K562 (cell line): Measurements from ENCODE around the gene ELOVL1. TPM values are rescaled to one million over a fixed set of nuclear protein-coding genes. Genes with fewer than 3 reads are reported as not detected.

Source experiments
- EP300 ChIP-seq: IDR thresholded peaks from 2 replicates; pipeline ENCODE4 v1.6.1; 2012; ENCODE audit warnings: low read length, improper control_type of control experiment
- EP400 ChIP-seq: fragments of 450-650 bp; IDR thresholded peaks from 2 replicates; pipeline ENCODE4 v1.6.1; 2017; ENCODE audit warnings: antibody characterized with exemption, mild to moderate bottlenecking, moderate library complexity
- ESRRA ChIP-seq: fragments of 450-650 bp; IDR thresholded peaks from 2 replicates; pipeline ENCODE4 v1.6.1; 2014; ENCODE audit warnings: low read depth, mild to moderate bottlenecking, moderate library complexity, borderline replicate concordance
- GATAD2B ChIP-seq: fragments of 450-650 bp; IDR thresholded peaks from 2 replicates; pipeline ENCODE4 v1.6.1; 2017; ENCODE audit warnings: mild to moderate bottlenecking, borderline replicate concordance
- HMG20B ChIP-seq: fragments of 250-450 bp; sonication (Bioruptor Pico); IDR thresholded peaks from 2 replicates; pipeline ENCODE4 v1.5.0; 2021; ENCODE audit warnings: mild to moderate bottlenecking
- NONO ChIP-seq, 2 experiments: fragments of 200-400 bp in 1 of 2; fragments of 450-650 bp in 1 of 2; formaldehyde crosslinking in 1 of 2; IDR thresholded peaks; 2 replicates each; pipeline ENCODE4 v1.6.1; 2017; ENCODE audit warnings: low read depth in 2 of 2, mild to moderate bottlenecking in 2 of 2, moderate library complexity in 2 of 2, low read length in 1 of 2
- RNF2 ChIP-seq: sonication (generic); IDR thresholded peaks from 2 replicates; pipeline ENCODE4 v1.6.1; 2016
- TCF7L2 ChIP-seq: fragments of 150-350 bp; IDR thresholded peaks from 2 replicates; pipeline ENCODE4 v1.6.1; 2016; ENCODE audit warnings: low read depth, mild to moderate bottlenecking, low read length, moderate library complexity
- ZFX ChIP-seq: sonication (generic); formaldehyde crosslinking; IDR thresholded peaks from 2 replicates; pipeline ENCODE4 v1.8.0; 2022; ENCODE audit warnings: mild to moderate bottlenecking, missing genetic modification reagents, moderate library complexity
- polyA plus RNA-seq, 8 experiments: library from polyadenylated mRNA; depleted of rRNA in 4 of 8; stranded (reverse) in 5 of 8; unstranded in 3 of 8; fragments of >200 nt; fragmentation: Nextera tagmentation in 2 of 8; fragmentation: Illumina TruSeq in 1 of 8; extraction: Ambion mirVana in 2 of 8; extraction: Trizol in 1 of 8; gene quantifications; 2 replicates each; pipeline versions ENCODE4 v1.2.1 to v1.2.3, GENCODE V29; 2011 to 2014; ENCODE audit warnings: inconsistent platforms in 1 of 8, missing spikeins in 1 of 8
- total RNA-seq, 7 experiments: library from RNA; depleted of rRNA in 6 of 7; stranded (reverse); fragments of >200 nt in 6 of 7; fragmentation: Illumina TruSeq in 2 of 7; extraction: Trizol in 2 of 7; gene quantifications; 2 replicates each; pipeline versions ENCODE4 v1.2.1 to v1.2.3, GENCODE V29; 2011 to 2021; ENCODE audit warnings: low replicate concordance in 1 of 7
- TF ChIP-seq, protein P1 (sequence below), 2 experiments: fragments of 200-800 bp in 1 of 2; sonication (Bioruptor generic) in 1 of 2; sonication (generic) in 1 of 2; formaldehyde crosslinking in 1 of 2; IDR thresholded peaks in 1 of 2; conservative IDR thresholded peaks in 1 of 2; 2 replicates each; pipeline versions ENCODE4 v1.5.0 to v1.6.1; 2016 to 2020; ENCODE audit warnings: missing compliant biosample characterization in 1 of 2, missing genetic modification characterization in 1 of 2, missing genetic modification reagents in 1 of 2
- TF ChIP-seq, protein P2 (sequence below), 2 experiments: fragments of 450-650 bp; IDR thresholded peaks; 2 replicates each; pipeline ENCODE4 v1.6.1; 2016
- TF ChIP-seq, protein P3 (sequence below): conservative IDR thresholded peaks from 2 replicates; pipeline ENCODE4 v1.6.1; 2011; ENCODE audit warnings: low read depth, mild to moderate bottlenecking, low read length; ENCODE audit not compliant: control insufficient read depth
- TF ChIP-seq, protein P4 (sequence below), 2 experiments: fragments of 450-650 bp in 1 of 2; IDR thresholded peaks; 2 replicates each; pipeline ENCODE4 v1.6.1; 2011 to 2017; ENCODE audit warnings: low read depth in 2 of 2, antibody characterized with exemption in 1 of 2, borderline replicate concordance in 1 of 2, low read length in 1 of 2, mild to moderate bottlenecking in 1 of 2, mixed read lengths in 1 of 2; ENCODE audit not compliant: control insufficient read depth in 1 of 2
- TF ChIP-seq, protein P5 (sequence below), 3 experiments: IDR thresholded peaks in 2 of 3; conservative IDR thresholded peaks in 1 of 3; 2 replicates each; pipeline ENCODE4 v1.5.1; 2011 to 2012; ENCODE audit warnings: low read length in 3 of 3, mild to moderate bottlenecking in 3 of 3, control low read depth in 2 of 3, improper control_type of control experiment in 1 of 3, inconsistent platforms in 1 of 3, low read depth in 1 of 3, mixed read lengths in 1 of 3, moderate library complexity in 1 of 3; ENCODE audit not compliant: insufficient read depth in 2 of 3

The ELOVL1 gene
- total and polyA plus RNA-seq, 9 of the 15 experiments (the other 6 are each of a cell fraction or from before 2014, with no cell fraction given): 51.0 to 157 (median 70.3) TPM

DNA sequence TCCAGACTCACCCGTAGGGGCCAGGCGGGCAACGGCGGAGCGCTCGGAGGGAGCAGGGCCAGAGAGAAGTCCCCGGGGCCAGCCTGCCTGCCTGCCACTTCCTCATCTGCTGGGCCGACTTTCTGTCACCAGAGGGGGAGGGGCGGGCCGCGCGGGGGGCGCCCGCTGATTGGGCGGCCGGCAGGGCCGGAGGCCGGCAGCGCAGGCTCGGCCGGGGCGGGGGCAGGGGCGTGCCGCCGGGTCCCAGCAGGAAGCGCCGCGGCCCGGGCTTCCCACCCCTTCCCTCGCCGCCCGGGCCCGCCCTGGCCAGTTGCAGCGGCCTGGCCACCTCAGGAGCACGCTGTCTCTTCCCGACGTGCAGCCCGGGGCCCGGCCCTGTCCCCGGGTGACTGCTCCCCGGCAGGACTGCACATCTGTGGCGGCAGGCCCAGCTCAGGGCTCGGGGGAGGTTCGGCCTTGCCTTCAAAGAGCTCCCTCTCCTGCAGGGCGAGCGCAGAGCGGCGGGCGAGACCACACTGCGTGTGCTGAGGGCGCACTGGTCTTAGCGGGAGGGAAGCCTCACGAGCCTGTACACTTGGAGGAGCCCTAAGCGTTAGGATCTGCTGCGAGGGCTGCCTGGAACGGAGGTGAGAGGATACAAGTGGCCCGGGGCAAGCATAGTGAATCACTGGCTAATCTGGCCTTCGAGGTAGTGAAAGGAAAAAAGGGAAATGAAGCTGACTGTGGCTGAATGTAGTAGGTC, at the start of gene ELOVL1 (continued):
- TF ChIP-seq ZFX (CRISPR knock-in tag): peak; percentile 97
- peak; percentile 48; the same call in 1 of the 2 replicates for TF ChIP-seq ESRRA
- TF ChIP-seq, protein P1, sequence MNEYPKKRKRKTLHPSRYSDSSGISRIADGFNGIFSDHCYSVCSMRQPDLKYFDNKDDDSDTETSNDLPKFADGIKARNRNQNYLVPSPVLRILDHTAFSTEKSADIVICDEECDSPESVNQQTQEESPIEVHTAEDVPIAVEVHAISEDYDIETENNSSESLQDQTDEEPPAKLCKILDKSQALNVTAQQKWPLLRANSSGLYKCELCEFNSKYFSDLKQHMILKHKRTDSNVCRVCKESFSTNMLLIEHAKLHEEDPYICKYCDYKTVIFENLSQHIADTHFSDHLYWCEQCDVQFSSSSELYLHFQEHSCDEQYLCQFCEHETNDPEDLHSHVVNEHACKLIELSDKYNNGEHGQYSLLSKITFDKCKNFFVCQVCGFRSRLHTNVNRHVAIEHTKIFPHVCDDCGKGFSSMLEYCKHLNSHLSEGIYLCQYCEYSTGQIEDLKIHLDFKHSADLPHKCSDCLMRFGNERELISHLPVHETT (CRISPR knock-in tag; conservative IDR thresholded peaks at IDR 0.05 in 1 of 2, IDR thresholded peaks at IDR 0.05 in 1 of 2): peak in 1 of 2 experiments; percentile 90; a peak in 2 of 4 replicates
- peak; percentile 93 for TF ChIP-seq EP400
- peak; percentile 89 for TF ChIP-seq RNF2
- TF ChIP-seq, protein P2, sequence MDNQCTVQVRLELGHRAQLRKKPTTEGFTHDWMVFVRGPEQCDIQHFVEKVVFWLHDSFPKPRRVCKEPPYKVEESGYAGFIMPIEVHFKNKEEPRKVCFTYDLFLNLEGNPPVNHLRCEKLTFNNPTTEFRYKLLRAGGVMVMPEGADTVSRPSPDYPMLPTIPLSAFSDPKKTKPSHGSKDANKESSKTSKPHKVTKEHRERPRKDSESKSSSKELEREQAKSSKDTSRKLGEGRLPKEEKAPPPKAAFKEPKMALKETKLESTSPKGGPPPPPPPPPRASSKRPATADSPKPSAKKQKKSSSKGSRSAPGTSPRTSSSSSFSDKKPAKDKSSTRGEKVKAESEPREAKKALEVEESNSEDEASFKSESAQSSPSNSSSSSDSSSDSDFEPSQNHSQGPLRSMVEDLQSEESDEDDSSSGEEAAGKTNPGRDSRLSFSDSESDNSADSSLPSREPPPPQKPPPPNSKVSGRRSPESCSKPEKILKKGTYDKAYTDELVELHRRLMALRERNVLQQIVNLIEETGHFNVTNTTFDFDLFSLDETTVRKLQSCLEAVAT (IDR thresholded peaks at IDR 0.05): peak; percentile 14 to 52; a peak in 1 of 4 replicates
- TF ChIP-seq, protein P3, sequence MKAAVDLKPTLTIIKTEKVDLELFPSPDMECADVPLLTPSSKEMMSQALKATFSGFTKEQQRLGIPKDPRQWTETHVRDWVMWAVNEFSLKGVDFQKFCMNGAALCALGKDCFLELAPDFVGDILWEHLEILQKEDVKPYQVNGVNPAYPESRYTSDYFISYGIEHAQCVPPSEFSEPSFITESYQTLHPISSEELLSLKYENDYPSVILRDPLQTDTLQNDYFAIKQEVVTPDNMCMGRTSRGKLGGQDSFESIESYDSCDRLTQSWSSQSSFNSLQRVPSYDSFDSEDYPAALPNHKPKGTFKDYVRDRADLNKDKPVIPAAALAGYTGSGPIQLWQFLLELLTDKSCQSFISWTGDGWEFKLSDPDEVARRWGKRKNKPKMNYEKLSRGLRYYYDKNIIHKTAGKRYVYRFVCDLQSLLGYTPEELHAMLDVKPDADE: peak; percentile 84; the same call in 1 of the 2 replicates
- no peak; a peak in 2 of 4 replicates for TF ChIP-seq NONO (IDR thresholded peaks at IDR 0.05; ENCODE audit: low read depth in 2 of 2, low read length in 1 of 2)
- TF ChIP-seq, protein P4, sequence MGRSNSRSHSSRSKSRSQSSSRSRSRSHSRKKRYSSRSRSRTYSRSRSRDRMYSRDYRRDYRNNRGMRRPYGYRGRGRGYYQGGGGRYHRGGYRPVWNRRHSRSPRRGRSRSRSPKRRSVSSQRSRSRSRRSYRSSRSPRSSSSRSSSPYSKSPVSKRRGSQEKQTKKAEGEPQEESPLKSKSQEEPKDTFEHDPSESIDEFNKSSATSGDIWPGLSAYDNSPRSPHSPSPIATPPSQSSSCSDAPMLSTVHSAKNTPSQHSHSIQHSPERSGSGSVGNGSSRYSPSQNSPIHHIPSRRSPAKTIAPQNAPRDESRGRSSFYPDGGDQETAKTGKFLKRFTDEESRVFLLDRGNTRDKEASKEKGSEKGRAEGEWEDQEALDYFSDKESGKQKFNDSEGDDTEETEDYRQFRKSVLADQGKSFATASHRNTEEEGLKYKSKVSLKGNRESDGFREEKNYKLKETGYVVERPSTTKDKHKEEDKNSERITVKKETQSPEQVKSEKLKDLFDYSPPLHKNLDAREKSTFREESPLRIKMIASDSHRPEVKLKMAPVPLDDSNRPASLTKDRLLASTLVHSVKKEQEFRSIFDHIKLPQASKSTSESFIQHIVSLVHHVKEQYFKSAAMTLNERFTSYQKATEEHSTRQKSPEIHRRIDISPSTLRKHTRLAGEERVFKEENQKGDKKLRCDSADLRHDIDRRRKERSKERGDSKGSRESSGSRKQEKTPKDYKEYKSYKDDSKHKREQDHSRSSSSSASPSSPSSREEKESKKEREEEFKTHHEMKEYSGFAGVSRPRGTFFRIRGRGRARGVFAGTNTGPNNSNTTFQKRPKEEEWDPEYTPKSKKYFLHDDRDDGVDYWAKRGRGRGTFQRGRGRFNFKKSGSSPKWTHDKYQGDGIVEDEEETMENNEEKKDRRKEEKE (IDR thresholded peaks at IDR 0.05; ENCODE audit: borderline replicate concordance in 1 of 2, control insufficient read depth in 1 of 2, low read depth in 2 of 2, low read length in 1 of 2): no peak
- TF ChIP-seq, protein P5, sequence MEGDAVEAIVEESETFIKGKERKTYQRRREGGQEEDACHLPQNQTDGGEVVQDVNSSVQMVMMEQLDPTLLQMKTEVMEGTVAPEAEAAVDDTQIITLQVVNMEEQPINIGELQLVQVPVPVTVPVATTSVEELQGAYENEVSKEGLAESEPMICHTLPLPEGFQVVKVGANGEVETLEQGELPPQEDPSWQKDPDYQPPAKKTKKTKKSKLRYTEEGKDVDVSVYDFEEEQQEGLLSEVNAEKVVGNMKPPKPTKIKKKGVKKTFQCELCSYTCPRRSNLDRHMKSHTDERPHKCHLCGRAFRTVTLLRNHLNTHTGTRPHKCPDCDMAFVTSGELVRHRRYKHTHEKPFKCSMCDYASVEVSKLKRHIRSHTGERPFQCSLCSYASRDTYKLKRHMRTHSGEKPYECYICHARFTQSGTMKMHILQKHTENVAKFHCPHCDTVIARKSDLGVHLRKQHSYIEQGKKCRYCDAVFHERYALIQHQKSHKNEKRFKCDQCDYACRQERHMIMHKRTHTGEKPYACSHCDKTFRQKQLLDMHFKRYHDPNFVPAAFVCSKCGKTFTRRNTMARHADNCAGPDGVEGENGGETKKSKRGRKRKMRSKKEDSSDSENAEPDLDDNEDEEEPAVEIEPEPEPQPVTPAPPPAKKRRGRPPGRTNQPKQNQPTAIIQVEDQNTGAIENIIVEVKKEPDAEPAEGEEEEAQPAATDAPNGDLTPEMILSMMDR (IDR thresholded peaks at IDR 0.05 in 2 of 3, conservative IDR thresholded peaks at IDR 0.05 in 1 of 3; ENCODE audit: insufficient read depth in 2 of 3, low read depth in 1 of 3, low read length in 3 of 3): peak; percentile 57 to 65 (median 60); a peak in 5 of 6 replicates
- peak; percentile 46; the same call in 1 of the 2 replicates for TF ChIP-seq TCF7L2
- TF ChIP-seq HMG20B (CRISPR knock-in tag): no peak
- TF ChIP-seq GATAD2B: peak; percentile 76
- TF ChIP-seq EP300: peak; percentile 24; the same call in 1 of the 2 replicates
